ENCODE measurements around the gene PTGIR. TPM values are rescaled to one million over a fixed set of nuclear protein-coding genes. Genes with fewer than 3 reads are reported as not detected.

The PTGIR gene, protein sequence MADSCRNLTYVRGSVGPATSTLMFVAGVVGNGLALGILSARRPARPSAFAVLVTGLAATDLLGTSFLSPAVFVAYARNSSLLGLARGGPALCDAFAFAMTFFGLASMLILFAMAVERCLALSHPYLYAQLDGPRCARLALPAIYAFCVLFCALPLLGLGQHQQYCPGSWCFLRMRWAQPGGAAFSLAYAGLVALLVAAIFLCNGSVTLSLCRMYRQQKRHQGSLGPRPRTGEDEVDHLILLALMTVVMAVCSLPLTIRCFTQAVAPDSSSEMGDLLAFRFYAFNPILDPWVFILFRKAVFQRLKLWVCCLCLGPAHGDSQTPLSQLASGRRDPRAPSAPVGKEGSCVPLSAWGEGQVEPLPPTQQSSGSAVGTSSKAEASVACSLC
- 0.06 and 0.08 TPM in 2 replicates for total RNA-seq (2014; rRNA removed; shearing (Covaris generic))

DNA sequence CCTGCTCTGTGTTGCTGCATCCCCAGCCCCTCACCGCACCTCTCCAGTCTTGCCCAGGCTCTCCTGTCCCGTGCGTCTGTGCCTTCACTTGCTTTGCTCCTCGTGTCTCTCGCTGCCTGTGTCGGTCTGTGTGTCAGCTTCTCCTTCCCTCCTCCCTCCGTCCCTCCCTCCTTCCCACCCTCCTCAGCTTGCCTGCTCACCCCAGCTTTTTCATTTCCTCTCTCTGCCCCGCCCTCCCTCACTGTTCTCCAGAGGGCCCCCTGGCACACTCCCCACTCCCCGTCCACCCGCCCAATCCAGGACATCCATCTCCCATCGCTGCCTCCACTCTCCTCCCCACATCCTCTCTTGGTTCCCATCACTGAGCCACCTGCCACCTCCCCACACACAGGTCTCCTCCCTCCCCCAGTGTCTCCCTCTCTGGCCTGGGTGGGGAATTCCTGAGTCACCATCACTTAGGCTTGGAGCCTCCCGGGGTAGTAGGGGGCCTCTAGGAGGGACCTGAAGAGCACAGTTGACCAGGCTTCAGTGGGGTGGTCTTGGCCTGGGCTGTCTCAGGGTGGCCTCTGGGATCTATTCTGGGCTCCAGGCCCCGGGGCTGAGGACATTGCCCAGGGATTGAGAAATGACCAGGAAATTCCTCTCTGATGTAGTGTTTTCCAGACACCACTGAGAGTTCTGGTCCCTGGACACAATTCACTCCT lies at the start of gene PTGIR:
TSS of gene PTGIR (minus strand) at position 132 of the 704 bp plus-strand sequence. CDS start 864 bp downstream, outside the sequence.
- DNase-seq (ENCODE audit: low spot score), result peak; percentile 46

DNA sequence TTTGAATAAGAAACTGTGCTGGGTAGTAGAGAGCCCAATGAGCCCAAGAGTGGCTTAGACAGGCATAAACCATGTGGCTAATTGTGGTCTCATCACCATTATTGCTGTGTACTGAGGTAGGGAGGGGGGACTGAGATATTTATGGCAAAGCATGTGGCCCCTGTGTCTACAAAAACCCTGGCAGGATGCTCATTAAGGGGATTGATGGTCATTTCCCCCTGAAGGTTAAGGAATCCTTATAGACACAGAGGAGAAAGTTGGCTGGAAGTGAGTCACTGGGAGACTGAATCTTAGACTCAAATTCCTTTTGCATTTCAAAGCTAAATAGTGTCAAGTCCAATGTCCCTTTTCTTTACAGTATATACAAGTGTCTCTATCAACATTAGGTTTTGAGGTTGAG lies 45.9 kb upstream of the PTGIR start:
- DNase-seq (ENCODE audit: low spot score), result no peak

DNA sequence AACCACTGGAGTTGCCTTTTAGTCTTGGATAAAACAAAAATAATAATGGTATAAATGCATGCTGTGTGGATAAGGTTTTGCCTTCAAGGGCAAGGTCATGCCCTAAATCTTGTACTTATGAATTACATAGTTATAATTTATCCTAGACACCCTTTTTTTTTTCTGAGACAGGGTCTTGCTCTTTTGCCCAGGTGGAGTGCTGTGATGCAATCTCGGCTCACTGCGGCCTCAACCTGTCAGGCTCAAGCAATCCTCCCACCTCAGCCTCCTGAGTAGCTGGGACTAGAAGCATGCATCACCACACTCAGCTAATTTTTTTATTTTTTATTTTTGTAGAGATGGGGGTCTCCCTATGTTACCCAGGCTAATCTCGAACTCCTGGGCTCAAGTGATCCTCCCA lies 43.8 kb upstream of the PTGIR start:
- DNase-seq (ENCODE audit: low spot score), result no peak

DNA sequence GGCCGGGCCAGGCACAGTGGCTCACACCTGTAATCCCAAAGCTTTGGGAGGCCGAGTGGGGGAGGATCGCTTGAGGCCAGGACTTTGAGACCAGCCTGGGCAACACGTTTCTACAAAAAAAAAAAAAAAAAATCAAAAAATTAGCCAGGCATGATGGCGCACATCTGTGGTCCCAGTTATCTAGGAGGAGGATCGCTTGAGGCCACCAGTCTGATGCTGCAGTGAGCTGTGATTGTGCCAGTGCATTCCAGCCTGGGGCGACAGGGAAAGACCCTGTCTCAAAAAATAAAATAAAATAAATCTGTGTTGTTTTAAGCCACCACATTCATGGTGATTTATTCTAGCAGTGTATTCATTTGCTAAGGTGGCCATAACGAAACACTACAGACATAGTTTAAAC lies 40.2 kb upstream of the PTGIR start:
- DNase-seq (ENCODE audit: low spot score), result no peak

DNA sequence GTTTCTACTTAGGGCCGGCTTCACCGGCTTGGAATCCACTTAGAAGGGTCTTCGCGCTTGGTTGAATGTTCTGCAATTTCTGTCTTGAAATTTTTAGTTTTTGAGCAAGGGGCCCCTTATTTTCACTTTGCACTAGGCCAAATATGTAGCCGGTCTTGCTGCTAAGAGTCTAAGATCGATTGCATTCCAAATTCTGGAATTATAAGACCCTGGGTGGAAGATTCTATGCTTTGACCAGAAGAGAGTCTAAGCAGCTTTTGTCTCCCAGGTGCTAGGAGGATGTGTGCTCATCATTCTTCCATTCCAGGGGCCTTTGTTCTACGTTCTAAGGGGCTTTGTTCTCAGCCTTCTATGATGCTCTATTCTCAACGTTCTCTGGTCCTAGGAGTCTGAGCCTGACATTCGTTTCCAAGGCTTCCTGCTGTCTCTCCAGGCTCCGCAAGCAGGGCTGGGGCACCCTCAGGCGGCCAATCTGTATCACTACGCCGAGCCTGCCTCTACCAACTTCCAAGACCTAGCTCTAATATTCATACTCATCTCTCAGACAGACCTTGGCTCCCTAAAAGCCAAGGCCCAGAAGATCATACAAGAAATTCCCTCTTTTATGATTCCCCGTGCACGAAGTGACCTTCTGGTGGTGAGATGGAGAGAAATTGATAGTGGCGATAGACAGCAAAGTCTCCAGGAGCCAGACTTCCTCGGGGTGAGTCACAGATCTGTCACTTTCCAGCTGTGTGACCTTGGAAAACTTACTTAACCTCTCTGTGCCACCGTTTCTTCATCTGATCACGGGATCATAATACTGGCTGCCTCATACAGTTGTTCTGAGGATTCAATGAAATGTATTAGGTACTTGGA lies 37.1 kb upstream of the PTGIR start:
- DNase-seq (ENCODE audit: low spot score), result peak; percentile 91

DNA sequence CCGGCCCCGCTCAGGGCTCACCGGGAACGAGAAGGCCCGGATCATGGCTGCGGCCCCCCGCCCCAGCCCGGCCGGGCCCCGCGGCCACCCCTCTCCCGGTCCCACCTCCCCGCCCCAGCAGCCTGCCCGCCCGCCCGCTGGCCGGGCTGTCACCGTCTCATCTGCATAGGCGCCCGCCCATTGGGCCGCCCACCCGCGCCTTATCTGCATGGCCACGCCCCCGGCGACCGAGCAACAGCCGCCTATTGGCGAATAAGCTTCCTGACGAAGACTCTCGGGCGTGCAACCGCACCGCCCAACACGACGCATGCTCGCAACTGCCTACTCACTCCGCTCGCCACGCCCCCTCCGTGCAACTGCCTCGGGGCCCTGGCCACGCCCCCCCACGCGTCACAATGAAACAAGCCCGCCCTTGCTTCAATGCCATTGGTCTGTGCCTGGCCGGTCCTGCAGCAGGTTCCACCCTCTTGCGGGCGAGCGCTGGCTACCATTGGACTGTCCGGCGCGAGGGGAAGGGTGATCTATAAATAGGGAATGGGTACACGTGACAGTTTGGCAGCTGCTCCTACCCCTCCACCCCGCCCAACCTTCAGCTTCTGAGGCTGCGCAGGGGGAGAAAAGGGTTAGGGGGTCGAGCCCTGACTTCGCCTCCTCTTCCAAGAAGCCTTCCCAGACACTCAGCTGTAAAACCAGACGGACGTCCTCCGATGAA lies 36.3 kb upstream of the PTGIR start, which contains the start of gene DACT3:
TSS of gene DACT3 (minus strand) at position 163 of the 712 bp plus-strand sequence. CDS start at position 45, 118 bp downstream.
- DNase-seq (ENCODE audit: low spot score), result peak; percentile 100

DNA sequence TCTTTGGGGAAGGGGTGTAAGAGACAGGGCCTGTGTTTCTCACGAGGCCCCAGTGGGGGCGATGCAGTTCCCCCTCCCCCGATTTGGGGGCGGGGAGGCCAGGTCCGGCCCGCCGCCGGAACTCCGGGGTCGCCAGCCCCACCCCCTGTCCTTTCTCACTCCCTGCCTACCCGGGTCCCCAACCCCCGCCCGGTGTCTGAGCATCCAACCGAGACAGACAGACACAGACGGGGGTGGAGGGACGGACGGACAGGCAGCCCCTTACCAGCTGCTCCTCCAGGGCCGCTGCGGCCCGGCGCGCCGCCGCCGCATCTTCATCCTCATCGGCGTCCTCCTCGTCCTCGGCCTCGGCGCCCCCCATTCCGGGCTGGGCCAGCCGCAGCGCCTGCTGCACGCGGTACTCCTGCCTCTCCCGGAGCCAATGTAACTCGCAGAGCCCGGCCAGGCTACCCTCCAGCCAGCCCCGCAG lies 35.7 kb upstream of the PTGIR start:
- DNase-seq (ENCODE audit: low spot score), result no peak

DNA sequence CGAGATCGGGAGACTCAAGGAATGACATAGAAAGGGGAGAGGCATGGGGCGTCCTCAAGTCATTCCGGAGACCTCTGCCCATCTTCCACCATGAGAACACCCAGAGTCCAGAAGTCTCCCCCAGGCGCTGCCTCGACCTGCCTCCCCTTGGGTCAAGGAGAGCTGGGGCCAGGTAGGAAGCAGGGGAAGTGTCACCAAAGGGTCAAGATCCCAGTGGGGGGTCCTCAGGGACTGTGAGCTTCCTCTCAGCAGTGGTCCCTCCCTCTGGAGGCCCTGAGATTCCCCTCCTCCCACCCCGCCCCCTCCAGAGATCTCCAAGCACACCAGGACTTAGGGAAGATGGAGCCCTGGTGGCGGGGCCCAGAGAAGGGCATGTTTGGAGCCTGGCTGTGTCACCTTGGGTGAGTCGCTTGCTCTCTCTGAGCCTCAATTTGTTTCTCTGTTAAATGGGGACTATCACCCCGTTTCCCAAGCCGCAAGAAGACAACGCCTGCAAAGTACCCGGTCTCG lies 35.2 kb upstream of the PTGIR start:
- no peak for DNase-seq (ENCODE audit: low spot score)

DNA sequence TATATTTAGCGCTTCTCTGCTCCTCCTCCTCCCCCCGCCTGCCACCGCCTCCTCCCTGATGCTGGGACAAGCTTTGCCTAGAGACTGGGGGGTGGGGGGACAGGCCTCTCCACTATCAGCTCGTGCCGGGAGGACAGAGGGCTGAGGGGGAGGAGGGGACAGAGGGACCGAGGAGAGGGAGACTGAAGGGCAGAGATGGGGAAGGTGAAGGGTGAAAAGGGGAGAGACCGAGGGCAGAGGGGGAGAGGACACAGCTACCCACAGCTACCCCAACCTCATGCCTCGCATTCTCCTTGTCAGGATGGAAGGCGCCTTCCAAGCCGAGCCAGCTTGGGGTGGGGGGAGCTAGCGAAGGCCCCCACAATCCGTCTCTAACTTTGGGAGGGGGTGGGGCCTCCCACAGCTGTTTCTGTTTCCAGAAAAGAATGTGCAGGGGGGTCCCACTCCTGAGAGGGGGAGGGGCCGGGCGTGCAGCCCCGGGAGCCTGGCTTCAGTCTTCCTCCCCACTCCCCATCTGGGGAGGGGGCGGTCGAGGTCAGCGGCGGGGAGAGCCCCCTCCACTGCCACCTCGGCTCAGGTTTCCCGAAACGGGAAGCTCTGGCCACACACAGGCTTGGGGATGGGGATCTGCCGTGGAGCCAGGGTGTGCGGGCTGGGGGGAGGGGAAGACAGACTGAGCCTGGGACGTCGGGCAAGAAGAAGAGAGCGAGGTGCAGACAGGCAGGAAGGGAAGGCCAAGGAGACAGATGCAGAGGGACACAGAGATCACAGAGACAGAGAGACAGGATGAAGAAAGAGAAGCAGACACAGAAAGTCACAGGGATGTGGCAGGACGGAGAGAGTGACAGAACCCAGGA lies 34.5 kb upstream of the PTGIR start:
- DNase-seq (ENCODE audit: low spot score), result no peak

DNA sequence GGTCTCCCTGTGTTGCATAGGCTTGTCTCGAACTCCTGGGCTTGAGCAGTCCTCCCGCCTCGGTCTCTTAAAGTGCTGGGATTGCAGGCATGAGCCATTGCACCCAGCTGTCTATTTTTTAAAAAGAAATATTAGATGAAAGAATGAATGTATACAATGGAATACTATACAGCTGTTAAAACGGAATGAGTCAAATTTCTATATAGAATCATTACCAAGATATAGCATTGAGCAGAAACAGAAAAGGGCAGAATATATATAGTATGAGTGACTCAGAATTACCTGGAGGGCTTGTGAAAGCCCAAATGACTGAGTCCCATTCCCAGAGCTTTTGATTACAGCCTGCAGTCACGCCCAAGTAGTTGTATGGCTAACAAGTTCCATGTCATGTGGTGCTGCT lies 31.7 kb upstream of the PTGIR start:
- DNase-seq (ENCODE audit: low spot score), result no peak

DNA sequence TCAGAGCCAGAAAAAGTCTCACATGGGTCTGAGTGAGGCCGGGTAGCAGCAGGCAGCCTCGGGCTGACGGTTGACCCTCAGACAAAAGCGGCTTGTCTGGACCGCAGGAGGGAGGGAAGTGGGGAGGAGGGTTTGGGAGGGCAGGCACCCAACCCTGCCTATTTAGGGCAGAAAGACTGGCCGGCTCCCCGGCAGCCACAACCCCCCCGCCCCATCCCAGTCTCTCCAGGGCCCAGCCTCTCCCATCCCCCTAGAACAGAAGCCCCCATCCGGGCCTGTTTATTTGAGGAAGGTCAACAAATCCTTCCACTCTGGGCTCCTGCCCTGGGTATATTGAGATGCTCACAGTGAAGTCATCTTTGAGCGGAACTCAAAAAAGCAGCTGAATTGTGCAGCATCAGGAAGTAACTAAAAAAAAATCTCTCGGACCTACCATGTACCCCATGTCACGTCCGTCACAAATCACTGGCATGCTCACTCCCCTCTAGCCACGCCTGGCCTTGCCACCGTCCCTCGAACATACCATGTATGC lies 29.8 kb upstream of the PTGIR start:
- no peak for DNase-seq (ENCODE audit: low spot score)

DNA sequence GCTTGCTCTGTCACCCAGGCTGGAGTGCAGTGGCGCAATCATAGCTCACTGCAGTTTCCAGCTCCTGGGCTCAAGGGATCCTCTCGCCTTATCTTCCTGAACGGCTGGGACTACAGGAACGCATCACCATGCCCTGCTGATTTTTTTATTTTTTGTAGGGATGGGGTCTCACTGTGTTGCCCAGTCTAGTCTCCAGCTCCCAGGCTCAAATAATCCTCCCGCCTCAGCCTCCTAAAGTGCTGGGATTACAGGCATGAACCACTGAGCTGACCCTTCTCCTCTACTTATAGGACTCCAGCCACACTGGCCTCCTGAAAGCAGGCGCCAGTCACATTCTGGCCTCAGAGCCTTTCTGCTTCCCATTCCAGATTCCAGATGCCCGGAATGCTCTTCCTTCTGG lies 25.6 kb upstream of the PTGIR start:
- no peak for DNase-seq (ENCODE audit: low spot score)

DNA sequence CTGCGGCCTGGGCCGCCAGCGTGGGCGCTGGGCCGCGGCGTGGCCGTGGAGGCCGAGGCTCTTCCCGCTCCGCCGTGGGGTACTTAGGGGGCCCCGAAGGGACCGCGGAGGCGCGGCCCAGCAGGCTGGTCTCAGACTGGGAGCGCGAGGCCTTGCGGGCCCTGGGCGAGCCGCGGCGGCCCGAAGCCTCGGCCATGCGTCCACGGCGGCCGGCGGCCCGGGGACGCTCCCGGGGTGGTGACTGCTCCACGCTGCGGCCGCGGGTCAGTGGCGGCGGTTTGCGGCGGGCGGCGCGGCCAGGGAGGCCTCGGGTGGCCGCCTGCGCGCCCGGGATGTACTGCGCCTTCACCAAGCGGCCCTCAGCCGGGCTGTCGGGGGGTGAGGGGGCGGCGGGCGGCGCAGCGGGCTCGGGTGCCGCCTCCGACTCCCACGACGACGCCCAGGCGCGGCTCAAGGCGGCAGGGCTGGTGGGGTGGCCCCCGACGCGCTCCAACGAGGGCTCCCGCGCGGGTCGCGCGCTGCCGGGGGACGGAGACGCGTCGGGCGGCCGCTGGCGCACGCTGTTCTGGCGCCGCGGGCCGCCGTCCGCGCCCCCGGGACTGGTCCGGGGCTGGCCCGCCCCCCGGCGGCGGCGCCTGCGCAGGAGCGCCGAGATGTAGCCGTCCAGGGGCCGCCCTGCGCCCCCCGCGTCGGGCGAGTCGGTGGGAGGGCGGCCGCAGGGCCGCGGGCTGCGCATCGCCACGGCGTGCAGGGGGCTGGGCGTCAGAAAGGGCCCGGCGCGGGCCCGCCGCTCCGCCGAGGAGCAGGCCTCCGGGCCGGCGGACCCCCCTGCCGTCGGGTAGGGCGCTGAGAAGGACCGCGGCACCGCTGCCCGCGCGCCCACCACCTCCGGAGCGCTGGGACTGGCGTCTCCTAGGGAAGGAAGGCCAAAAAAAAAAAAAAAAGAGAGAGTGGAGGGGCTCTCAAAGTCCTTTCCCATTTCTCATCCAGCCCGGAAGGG lies 24.4 kb upstream of the PTGIR start:
- DNase-seq (ENCODE audit: low spot score), result no peak

DNA sequence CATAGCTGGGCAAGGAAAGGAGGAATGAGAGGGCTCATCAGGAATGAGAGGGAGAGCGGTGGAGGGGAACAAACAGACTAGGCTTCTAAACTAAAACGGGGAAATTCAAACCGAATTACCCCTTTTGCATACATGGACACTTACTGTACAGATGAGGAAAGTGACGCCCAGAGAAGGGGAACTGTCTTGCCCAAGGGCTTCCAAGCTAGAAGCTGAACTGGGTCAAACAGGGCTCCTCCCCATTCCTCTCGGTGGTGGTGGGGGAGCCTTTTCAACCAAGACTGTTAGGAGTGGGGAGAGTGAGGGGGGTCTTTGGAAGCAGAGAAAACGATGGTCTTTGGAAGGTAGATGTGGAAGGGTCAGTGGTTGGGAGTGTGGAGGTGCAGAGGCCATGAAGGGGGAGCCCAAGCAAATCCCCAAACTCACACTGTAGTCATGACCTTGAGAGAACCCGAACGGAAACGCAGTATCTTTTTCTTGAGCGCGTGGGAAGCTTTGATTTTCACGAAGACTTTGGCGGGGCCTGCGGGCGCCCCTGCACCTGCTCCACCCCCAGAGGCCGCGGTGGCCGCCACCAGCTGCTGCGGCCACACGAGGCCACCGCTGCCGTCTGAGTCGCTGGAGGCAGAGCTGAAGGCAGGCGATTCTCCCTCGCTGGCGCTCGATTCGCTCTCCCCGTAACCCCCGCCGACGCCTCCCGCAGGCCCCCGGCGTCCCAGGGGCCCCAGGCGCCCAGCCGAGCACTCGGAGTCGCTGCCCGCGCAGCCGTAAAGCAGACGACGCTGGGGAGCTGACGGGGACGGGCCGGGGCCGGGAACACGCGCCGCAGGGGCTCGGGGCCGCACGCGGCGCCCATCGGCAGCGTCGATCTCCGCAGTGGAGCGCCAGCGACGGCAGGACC lies 23.4 kb upstream of the PTGIR start:
- DNase-seq (ENCODE audit: low spot score), result no peak

DNA sequence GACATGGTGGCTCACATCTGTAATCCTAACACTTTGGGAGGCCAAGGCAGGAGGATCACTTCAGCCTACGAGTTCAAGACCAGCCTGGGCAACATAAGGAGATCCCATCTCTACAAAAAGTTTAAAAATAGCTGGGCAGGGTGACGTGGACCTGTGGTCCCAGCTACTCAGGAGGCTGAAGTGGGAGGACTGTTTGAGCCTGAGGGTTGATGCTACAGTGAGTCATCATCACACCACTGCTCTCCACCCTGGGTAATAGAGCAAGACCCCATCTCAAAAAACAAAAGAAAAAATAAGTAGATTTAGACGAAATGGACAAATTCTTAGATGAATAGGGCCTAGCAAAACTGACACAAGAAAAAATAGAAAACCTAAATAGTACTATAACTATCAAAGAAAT lies 21.5 kb upstream of the PTGIR start:
- DNase-seq (ENCODE audit: low spot score), result no peak

DNA sequence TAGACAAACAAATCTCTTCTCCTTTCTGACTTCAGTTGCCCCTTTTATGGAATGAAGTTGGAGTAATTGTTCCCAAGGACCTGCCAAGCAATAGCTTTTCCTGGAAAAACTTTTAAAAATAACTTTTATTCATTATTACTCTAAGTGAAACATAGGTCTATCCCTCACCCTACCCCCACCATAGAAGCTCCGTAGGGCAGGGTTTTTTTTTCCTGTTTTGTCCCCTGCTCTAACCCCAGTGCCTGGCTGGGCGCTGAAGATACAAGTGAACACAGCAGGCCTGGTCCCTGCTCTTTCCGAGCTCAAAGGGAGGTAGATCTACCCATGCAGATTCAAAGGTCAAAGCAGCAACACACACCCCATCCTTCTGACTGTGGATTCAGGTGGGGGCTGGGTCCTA lies 19.8 kb upstream of the PTGIR start:
- no peak for DNase-seq (ENCODE audit: low spot score)

DNA sequence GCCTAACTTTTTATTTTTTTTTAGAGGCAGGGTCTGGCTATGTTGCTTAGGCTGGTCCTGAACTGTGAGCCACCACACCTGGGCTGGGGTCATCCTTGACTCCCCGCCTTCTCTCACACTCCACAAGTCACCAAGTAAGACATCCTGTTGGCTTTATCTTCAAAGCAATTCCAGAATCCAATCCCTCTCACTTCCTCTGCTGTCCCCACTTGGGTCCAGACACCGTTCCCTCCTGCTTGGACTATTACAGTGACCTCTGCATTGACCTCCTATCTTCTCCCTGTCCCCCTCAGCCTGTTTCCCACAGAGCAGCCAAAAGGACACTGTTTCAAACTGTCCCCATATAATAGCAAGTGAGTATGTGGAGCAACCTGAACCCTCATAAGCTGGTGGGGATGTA lies 15.8 kb upstream of the PTGIR start:
- no peak for DNase-seq (ENCODE audit: low spot score)

Data from H4 (cell line).